Measurements from ENCODE around the gene RENBP. TPM values are rescaled to one million over a fixed set of nuclear protein-coding genes. Genes with fewer than 3 reads are reported as not detected.

RENBP gene
- total and polyA plus RNA-seq, 7 donors: 9.8 to 16.8 (median 15.0) TPM

DNA sequence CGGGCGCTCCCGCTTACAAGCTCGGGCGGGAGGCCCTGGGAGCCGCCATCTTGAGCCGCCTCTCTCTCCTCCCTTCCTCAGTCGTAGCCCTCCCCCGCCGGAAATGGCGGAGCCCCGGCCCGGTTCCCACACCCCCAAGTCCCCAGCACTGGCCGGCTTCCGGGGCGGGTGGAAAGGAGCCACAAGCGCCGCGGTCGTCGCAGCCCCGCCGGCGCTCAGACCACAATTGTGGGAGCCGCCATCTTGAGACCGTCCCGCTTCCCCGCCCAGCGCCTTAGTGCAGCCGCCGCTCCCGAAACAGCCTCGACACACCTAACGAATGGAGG lies 26.6 kb upstream of the RENBP start:
- no peaks in the 10 kb centered on the region for H3K36me3 ChIP-seq
- DNase-seq: peak; percentile 96
- intact Hi-C loops (cut with DNase I): loop anchor here (1.0 kb wide), 1 partner anchor 43 kb away; no protein-coding TSS in a partner anchor
- H3K27me3 ChIP-seq: peaks cover 0 to 5% (median 0%) of the 10 kb centered on the region in 3 donors
- 0 to 1% methylated on average over 34 of the region's 34 CpGs for WGBS, 2 donors
- H3K4me3 ChIP-seq: peak overlapping the region; percentile 55 to 78 (median 74)
- H3K9me3 ChIP-seq: no peaks in the 10 kb centered on the region
- peak overlapping the region; percentile 97 to 98 (median 98) for H3K27ac ChIP-seq
- TF ChIP-seq POLR2A (IDR thresholded peaks at IDR 0.05) (peak; percentile 20 to 48), CTCF (IDR thresholded peaks at IDR 0.05) (no peak), POLR2AphosphoS5 (IDR thresholded peaks at IDR 0.05) (peak; percentile 55 to 67 (median 59))
- H3K4me1 ChIP-seq: peaks cover 0 to 52% (median 48%) of the 10 kb centered on the region in 4 donors

DNA sequence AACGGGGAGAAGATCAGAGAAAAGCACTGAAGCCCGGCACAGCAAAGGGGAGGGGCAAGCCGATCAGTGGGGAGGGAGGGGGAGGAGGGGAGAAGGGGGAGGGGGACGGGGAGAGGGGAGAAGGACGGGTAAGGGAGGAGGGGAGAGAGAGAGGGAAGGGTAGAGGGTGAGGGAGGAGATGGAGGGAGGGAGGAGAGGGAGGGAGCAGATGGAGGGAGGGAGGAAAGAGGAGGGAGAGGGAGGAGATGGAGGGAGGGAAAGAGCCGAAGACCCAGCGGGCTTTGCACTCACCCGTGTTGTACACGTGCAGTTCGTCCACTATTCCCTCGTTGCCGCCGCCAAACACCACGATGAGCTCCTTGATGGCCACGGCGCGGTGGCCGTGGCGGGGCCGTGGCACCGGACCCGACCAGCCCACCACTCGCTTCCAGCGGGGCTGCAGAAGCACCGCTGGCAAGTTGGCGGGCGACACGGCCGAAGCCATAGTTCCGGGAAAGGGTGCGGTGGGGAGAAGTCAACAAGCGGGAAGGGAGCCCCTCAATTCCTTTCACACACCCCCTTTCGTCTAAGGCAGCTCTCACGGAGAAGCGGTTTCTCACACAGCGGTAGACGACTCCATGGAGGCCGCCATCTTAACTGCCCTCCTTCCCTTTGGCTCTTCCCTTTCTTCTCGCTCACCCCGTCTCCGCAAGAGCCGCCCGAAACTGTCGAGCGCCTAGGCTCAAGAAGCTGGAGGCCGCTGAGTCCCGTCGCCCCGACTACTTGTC lies 26.1 kb upstream of the RENBP start:
- peak; percentile 82 for DNase-seq

GRCh38 chrX:153969904-153970356 lies 25.5 kb upstream of the RENBP start:
- H3K36me3 ChIP-seq: no peaks in the 10 kb centered on the region
- DNase-seq: no peak
- H3K9me3 ChIP-seq: no peaks in the 10 kb centered on the region
- H3K27ac ChIP-seq: peak overlapping the region; percentile 97 to 98 (median 98)
- H3K27me3 ChIP-seq: peaks cover 0 to 5% (median 0%) of the 10 kb centered on the region in 3 donors
- intact Hi-C loops (cut with DNase I): no loop called here
- TF ChIP-seq POLR2A (IDR thresholded peaks at IDR 0.05) (no peak), POLR2AphosphoS5 (IDR thresholded peaks at IDR 0.05) (peak in 2 of 4 donors; percentile 9 to 36), CTCF (IDR thresholded peaks at IDR 0.05) (no peak)
- WGBS, 2 donors: 1% methylated on average over 26 of the region's 26 CpGs
- peak overlapping the region; percentile 55 to 78 (median 74) for H3K4me3 ChIP-seq
- H3K4me1 ChIP-seq: peaks cover 0 to 58% (median 52%) of the 10 kb centered on the region in 4 donors

More for the DNA sequence above, 26.1 kb upstream of the RENBP start:
- Histone ChIP-seq H3K4me1 (peaks cover 0 to 57% (median 51%) of the 10 kb centered on the region in 4 donors), H3K36me3 (no peaks in the 10 kb centered on the region), H3K27me3 (peaks cover 0 to 5% (median 0%) of the 10 kb centered on the region in 3 donors), H3K27ac (peak overlapping the region; percentile 97 to 98 (median 98)), H3K9me3 (no peaks in the 10 kb centered on the region), H3K4me3 (peak overlapping the region; percentile 55 to 78 (median 74))
- intact Hi-C loops (cut with DNase I): loop anchor here (1.0 kb wide), 1 partner anchor 42 kb away; no protein-coding TSS in a partner anchor
- WGBS, 2 donors: 0% methylated on average over 49 of the region's 49 CpGs
- no peak for TF ChIP-seq POLR2A (IDR thresholded peaks at IDR 0.05)
- peak in 1 of 4 donors; percentile 10 for TF ChIP-seq POLR2AphosphoS5 (IDR thresholded peaks at IDR 0.05)

DNA sequence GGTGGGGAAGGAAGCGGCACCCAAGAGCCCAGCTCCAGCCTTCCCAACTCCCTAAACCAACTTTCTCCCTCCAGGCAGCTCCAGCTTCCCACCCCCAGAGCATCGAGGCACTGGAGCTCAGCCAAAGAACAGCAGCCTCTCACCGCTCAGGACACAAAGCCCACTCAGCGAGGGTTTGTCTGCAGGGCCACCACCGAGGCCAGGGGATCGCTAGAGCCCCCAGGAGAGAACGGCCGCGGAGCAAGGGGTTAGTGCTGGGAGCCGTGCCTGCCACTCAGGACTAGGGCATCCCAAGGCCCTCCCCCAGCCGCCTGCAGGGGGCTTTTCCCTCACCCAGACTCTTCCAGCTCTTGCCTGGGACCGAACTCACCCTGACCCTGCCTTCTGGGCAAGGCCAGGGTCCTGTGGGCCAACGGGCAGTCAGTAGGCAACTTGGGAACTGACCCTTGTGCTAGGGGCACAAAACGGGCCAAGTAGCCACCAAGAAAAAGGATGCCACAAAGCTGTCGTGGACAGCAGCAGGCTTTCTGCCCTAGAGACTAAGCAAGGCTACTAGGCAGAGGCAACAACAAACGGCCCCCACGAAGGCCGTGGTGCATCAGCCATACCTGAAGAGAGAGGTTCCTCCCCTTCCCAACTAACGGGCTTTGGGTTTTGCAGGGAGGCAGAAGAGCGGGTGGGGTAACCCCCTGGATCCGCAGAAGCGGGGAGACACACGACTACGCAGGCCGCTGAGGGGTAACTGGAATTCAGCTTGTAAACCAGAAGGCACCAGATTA lies 24.9 kb upstream of the RENBP start:
- peak overlapping the region; percentile 97 to 98 (median 98) for H3K27ac ChIP-seq
- peak overlapping the region; percentile 55 to 78 (median 74) for H3K4me3 ChIP-seq
- H3K36me3 ChIP-seq: no peaks in the 10 kb centered on the region
- intact Hi-C loops (cut with DNase I): no loop called here
- TF ChIP-seq EP300 (IDR thresholded peaks at IDR 0.05) (no peak), POLR2AphosphoS5 (IDR thresholded peaks at IDR 0.05) (no peak), CTCF (IDR thresholded peaks at IDR 0.05) (no peak), POLR2A (IDR thresholded peaks at IDR 0.05) (no peak)
- peaks cover 0 to 54% (median 49%) of the 10 kb centered on the region in 4 donors for H3K4me1 ChIP-seq
- H3K9me3 ChIP-seq: no peaks in the 10 kb centered on the region
- peaks cover 0 to 5% (median 0%) of the 10 kb centered on the region in 3 donors for H3K27me3 ChIP-seq
- DNase-seq: peak; percentile 70
- 9 to 29% methylated on average over 25 of the region's 25 CpGs for WGBS, 2 donors

DNA sequence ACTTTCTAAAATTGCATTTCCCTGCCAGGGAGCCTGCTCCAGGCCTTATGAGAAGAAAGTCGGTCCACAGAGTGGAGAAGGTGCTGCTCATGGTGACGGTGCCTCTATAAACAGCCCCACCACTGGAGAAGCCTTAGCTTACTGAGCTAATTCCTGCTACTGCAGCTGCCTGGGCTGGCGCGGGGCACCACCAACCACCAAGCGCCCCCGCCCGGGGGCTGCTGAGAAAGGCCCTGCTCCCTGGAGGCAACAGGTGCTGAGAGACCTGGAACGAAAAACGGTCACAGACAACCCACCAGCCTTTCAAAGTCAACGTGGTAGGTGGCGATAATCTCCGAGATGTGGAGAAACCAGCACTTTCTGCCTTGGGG lies 24.3 kb upstream of the RENBP start:
- no peak for TF ChIP-seq CTCF (IDR thresholded peaks at IDR 0.05)
- peak in 1 of 4 donors; percentile 5 for TF ChIP-seq POLR2AphosphoS5 (IDR thresholded peaks at IDR 0.05)
- peaks cover 0 to 3% (median 0%) of the 10 kb centered on the region in 4 donors for H3K36me3 ChIP-seq
- H3K4me3 ChIP-seq: peak overlapping the region; percentile 55 to 78 (median 74)
- intact Hi-C loops (cut with DNase I): no loop called here
- H3K9me3 ChIP-seq: no peaks in the 10 kb centered on the region
- peaks cover 0 to 49% (median 43%) of the 10 kb centered on the region in 4 donors for H3K4me1 ChIP-seq
- peak overlapping the region; percentile 97 to 98 (median 98) for H3K27ac ChIP-seq
- peak; percentile 65 for DNase-seq
- peaks cover 0 to 5% (median 0%) of the 10 kb centered on the region in 3 donors for H3K27me3 ChIP-seq
- 16 to 26% methylated on average over 12 of the region's 12 CpGs for WGBS, 2 donors
